ENCODE data around the gene WDR37. TPM values are rescaled to one million over a fixed set of nuclear protein-coding genes. Genes with fewer than 3 reads are reported as not detected.

WDR37 gene
- total and polyA plus RNA-seq, 10 of the 15 experiments (the other 5 are each of a cell fraction or from before 2014, with no cell fraction given), result 1.9 to 11.1 (median 7.1) TPM

- H4K20me1 ChIP-seq (ENCODE audit: control insufficient read depth, insufficient read depth), result no peaks in the 10 kb centered on the region
- no peak for DNase-seq (ENCODE audit: low read depth, low spot score)
- POLR2A ChIA-PET, result no interaction called here
- no peaks in the 10 kb centered on the region for H3K27me3 ChIP-seq (replicated peaks in 1 of 2; ENCODE audit: control insufficient read depth in 2 of 2, insufficient read depth in 2 of 2, low read length in 1 of 2)
- H3K27ac ChIP-seq (ENCODE audit: control insufficient read depth, insufficient read depth), result no peak overlapping the region
- H3K9ac ChIP-seq (ENCODE audit: control insufficient read depth, insufficient read depth, low read length), result no peak overlapping the region
- RAD21 ChIA-PET (ENCODE audit: unreplicated experiment), result no interaction called here
- H3K4me1 ChIP-seq (ENCODE audit: control insufficient read depth, insufficient read depth, low read length), result peaks cover 7% of the 10 kb centered on the region; the same call in 1 of the 2 replicates
- in situ Hi-C loops (cut with MboI), result no loop called here
- ATAC-seq, result no peak
- no peaks in the 10 kb centered on the region for H3K9me3 ChIP-seq (replicated peaks; ENCODE audit: control insufficient read depth, insufficient read depth, low read length)
- FAIRE-seq, result no peak
- no TSS peak for BruUV-seq (replicated peaks)
- no peaks in the 10 kb centered on the region for H3K79me2 ChIP-seq (ENCODE audit: control insufficient read depth, insufficient read depth, low read length)
- peaks cover 18 to 25% of the 10 kb centered on the region in 2 experiments; a peak in 3 of 4 replicates for H3K36me3 ChIP-seq (ENCODE audit: control insufficient read depth in 2 of 2, insufficient read depth in 2 of 2, low read length in 1 of 2)
- CTCF ChIA-PET, result no interaction called here
- WGBS (ENCODE audit: insufficient coverage, insufficient replicate concordance, low lambda C conversion rate, missing lambda C conversion rate), result 91% methylated on average over 12 of the region's 12 CpGs
- no peak overlapping the region for H2AFZ ChIP-seq (ENCODE audit: control insufficient read depth, low read depth, low read length)
- SMC1A ChIA-PET (ENCODE audit: uncharacterized antibody, unreplicated experiment), result no interaction called here
- H3K4me3 ChIP-seq, result no peak overlapping the region
- H3K4me2 ChIP-seq (ENCODE audit: control insufficient read depth, insufficient read depth), result no peak overlapping the region
- intact Hi-C loops (cut with micrococcal nuclease; ENCODE audit: unreplicated experiment), result no loop called here
- TF ChIP-seq HDGF (IDR thresholded peaks at IDR 0.05) (no peak), POLR2A (IDR thresholded peaks at IDR 0.05; ENCODE audit: low read depth, low read length) (no peak), SKIL (IDR thresholded peaks at IDR 0.05; ENCODE audit: low read depth, poor library complexity, severe bottlenecking) (no peak), PAX8 (IDR thresholded peaks at IDR 0.05) (no peak), RAD51 (IDR thresholded peaks at IDR 0.05) (no peak), SREBF2 (IDR thresholded peaks at IDR 0.05; ENCODE audit: low read length) (no peak), CEBPB (IDR thresholded peaks at IDR 0.05; ENCODE audit: borderline replicate concordance in 1 of 2, low read depth in 2 of 2, low read length in 2 of 2) (no peak), E4F1 (IDR thresholded peaks at IDR 0.05; ENCODE audit: borderline replicate concordance, partially characterized antibody) (no peak), HCFC1 (IDR thresholded peaks at IDR 0.05; ENCODE audit: low read length) (no peak), BCLAF1 (IDR thresholded peaks at IDR 0.05) (no peak), CTCF (IDR thresholded peaks at IDR 0.05 in 2 of 3, conservative IDR thresholded peaks at IDR 0.05 in 1 of 3; ENCODE audit: control insufficient read depth in 2 of 3, extremely low read depth in 1 of 3, insufficient read depth in 1 of 3, low read depth in 3 of 3, low read length in 3 of 3) (no peak), NRF1 (conservative IDR thresholded peaks at IDR 0.05; ENCODE audit: low read depth, low read length) (no peak), SUPT20H (IDR thresholded peaks at IDR 0.05; ENCODE audit: borderline replicate concordance, control insufficient read depth, low read depth, low read length) (no peak)
Observed at GRCh38 chr10:1095498-1095897, 39.3 kb downstream of the WDR37 start.

All from GM12878 (cell line).